HG02981 (cell line): ENCODE data around the gene MAGI1.

Experiments
- ATAC-seq: cut with Tn5 transposase; IDR thresholded peaks from one replicate; pipeline ENCODE4 v1.9.1; 2021; ENCODE audit warnings: mild to moderate bottlenecking, moderate library complexity; ENCODE audit not compliant: unreplicated experiment

Gene MAGI1

DNA sequence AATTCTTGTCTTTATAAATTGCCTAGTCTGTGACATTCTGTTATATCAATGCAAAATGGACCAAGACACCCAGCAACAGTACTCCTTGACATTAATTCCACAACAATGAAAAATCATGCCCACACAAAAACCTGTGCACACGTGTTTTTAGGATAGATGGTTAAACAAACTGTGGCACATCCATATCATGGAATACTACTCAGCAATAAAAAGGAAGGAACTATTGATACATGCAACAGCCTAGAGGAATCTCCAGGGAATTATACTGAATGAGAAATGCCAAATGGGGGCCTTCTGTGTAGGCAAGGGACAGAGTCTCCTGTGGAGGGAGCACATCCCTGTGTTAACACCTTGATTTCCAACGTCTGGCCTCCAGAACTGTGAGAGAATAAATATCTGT, 388.5 kb downstream of the MAGI1 start:
- no peak for ATAC-seq

DNA sequence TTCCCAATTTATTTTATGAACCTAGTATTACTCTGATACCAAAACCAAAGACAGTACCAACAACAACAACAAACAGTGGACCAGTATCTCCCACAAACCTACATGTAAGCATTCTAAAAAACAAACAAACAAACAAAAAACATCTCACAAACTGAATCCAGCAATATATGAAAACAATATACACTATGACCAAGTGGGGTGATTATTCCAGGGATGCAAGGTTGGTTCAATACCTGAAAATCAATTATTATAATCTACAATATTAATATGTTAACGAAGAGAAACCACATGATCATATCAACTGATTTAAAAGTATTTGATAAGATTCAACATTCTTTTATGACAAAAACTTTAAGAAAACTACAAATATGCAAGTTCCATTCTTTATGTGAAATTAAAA, 391.3 kb downstream of the MAGI1 start:
- no peak for ATAC-seq

DNA sequence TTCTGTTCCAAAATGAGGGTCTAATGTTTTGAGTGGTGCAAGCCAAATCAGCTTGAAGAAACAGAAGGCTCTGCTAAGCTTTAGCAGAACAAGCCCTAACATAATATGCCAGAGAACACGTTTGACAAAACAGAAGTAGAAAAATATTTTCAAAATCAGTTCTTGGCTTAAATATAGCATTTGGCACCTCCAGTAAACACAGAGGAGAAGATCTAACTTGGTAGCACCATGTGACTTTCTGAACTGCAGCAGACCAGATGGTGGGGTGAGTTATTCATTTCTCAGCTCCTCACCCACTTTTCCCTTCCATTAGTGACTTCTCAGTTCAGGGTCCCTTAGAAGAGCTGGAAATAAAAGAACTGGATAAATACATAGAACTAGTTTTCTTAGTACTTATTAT, 395.8 kb downstream of the MAGI1 start:
- no peak for ATAC-seq

DNA sequence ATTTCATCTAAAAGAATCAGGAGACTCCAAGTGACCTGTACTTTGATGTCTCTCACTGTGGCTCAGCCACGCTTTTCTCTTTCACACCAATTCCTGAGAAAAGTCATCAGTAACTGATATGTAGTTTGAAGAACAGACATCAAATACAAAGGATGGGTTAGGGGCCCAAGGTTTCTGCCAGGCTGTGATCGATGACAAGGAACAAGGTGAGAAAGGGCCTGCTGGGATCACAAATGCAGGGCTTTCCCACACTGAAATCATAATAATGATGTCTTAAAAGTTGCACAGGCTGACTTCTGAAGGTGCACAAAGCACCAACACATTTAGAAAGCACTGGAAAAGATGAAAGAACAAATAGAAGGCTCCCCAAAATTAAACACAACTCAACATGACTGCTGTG, 396.9 kb downstream of the MAGI1 start:
- no peak for ATAC-seq

DNA sequence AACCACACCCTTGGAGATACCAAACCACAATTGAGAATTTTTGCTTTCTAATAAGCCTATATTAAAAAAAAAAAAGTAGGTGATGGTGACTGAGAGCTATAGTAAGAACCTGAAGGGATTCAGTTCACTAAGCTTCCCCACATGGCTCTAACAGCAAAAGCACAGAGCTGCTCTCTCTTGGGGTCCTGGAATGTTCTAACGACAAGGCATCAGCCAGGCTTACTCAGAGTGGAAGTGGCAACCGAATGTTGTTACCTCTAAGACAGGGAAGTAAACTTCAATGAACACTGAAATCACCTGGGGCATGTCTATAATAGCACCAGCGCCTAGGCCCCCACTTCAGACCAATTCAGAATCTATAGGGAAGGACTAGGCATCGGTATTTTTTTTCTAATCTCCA, 397.7 kb downstream of the MAGI1 start:
- ATAC-seq = no peak

DNA sequence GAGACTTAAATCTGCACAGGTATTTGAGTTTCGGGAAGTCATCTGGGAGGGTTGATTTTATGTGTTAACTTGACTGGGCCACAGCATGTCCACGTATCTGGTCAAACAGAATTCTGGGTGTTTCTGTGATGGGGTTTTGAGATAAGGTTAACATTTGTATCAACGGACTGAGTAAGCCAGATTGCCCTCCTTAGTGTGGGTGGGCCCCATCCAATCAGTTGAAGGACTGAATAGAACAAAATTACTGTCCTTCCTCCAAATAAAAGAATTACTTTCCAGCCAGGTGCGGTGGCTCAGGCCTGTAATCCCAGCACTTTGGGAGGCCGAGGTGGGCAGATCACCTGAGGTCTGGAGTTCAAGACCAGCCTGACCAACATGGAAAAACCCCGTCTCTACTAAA, 399.3 kb downstream of the MAGI1 start:
- ATAC-seq = no peak

DNA sequence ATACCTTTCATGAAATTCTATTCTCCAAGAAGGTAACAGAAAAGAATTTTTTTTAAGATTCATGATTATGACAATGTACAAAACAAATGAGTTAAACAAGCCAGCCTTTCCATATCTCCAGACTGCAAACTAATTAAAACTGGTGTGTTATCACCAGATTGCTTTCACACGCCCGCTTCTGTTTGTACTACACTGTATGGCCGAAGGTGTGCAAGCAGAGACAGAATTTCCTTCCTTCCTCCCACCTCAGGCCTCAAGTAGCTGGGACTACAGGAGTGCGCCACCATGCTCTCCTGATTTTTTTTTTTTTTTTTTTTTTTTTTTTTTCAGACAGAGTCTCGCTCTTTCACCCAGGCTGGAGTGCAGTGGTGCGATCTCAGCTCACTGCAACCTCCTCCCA, 400.4 kb downstream of the MAGI1 start:
- no peak for ATAC-seq

DNA sequence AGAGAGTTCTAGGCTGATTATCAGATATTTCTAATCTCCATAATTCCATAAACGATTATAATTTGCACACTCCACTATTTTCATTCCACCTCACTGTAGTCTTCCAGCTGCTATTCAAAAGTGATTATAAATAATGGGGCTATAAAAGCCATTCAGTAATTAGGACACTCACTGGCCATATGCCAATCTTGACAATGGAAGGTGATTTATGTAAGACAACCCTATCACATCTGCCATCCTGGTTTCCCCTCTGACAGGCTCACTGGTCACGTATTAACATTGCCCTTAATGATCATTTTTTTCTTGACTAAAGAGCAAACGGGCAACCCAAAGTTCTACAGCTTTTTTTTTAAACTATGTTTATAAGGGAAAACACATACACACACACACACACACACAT, 402.4 kb downstream of the MAGI1 start:
- ATAC-seq = no peak

DNA sequence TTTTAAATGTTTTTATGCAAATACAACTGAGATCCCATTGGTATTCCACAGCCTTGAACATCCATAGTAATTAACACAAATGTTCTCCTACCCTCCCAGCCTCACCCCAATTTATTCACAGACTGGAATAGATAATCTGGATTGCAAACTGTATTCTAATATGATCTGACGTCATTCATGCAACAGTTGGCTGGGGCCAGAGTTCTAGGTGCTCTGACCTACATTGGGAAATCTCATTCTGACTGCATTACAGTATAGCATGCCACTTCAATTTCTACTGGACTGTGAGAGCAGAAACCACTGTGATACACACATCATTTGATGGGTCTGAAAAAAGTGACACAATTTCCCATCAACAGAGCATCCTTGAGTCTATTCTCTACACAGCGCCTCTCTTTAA, 403.1 kb downstream of the MAGI1 start:
- ATAC-seq = no peak

DNA sequence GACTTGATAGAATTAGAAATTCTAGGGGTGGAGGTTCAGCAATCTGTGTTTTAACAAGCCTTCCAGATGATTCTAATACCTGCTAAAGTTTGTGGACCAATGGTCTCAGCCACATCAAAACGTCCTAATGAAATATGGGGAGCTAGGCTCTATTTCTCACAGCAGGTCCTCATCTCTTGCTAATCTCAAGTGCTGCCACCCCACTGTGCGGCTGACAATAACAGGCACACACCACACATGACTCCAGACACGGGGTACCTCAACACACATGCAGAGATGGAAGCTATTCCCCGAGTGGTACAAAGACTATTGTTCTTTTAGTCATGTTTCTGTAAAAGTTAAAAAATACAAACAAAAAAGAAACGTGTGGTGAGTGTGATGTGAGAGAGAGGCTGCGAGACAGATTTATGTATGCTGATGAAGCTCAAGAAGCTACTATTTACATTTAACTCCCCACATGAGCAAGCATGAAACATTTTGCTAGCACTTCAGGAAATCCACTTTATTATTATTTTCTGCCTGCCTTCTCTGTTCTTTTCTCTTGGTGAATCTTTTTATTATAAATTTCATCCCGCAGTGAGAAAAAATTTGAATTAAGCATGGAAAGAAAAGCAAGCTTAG, 405.6 kb downstream of the MAGI1 start:
- no peak for ATAC-seq

DNA sequence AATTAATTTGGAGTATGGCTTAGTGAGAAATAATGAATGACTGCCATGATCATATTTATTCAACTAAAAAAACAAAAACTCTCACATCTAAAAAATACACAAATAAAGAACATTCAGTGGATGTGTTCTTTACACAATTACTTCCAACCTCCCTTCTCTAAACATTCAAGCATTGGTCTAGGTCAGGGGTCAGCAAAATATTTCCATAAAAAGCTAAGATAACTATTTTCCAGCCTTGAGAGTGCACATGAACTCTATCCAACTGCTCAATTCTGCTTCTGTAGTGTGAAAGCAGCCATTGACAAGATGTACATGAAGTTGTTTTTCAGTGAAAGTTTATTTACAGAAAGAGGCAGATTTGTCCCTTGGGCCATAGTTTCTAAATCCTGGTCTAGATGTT, 406.3 kb downstream of the MAGI1 start:
- ATAC-seq = no peak

DNA sequence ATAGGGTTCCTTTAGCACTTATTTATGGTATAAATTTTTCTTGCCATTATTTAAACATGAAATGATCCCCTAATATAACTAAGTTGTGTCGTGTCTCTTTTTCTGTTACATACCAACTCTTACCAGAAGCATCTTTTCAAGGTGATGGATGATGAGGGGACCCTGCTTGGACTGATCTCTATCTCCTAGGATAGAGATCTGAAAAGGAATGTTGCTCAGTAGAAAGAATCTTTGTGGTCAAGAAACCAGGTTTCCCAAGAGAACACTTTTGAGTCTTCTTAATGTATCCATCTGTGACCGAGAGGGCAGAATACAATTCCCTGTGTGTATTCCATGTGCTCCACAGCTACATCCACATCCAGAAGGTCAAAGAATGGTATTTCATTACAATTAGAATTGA, 409.7 kb downstream of the MAGI1 start:
- ATAC-seq = no peak

DNA sequence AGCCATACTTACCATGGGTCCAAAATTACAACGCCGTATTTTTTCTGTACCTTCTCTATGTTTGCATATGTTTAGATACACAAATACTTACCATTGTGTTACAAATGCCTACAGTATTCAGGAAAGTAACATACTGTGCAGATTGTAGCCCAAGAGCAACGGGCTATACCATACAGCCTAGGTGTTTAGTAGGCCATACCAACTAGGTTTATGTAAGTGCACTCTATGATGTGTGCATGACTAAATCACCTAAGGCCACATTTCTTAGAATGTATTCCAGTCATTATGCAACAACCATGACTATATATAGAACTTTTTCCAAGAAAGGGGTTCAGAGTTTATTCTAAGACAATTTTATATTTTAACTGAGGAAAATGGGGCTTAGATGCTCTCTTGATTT, 411.7 kb downstream of the MAGI1 start:
- ATAC-seq = no peak

DNA sequence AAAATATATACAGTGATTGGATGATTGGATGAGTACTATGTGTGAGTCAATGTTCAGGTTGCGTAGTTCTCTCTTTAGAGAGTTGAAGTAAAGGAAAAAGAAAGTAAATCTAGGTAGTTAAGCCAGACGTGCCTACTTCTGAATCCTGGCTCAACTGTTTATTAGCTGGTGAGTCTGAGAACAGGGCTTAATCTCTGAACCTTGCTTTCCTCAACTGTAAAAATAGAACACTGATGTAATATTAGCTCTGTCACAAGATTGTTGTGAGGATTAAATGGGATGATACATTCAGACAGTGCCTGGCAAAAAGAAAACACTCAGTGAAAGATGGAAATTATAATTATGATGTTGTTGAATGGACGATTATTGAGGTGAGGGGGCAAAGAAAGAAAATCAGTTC, 413.4 kb downstream of the MAGI1 start:
- ATAC-seq = no peak

DNA sequence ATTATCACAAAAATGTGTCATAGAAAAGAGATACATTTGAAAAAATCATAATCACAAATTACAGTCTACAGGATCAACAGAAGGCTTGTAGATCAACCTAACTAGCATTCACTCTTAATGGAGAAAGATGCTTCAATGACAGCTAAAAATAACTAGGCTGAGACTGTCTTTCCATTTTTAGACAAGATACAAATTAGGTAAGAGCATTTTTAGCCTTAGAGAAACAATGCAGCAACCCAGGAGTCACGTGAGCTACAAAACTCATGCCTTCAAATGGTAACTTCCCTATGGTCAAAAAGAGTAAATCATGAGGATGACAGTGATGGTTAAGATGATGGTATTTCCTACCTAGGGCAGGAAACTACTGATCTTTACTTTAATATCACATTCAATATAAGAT, 415.4 kb downstream of the MAGI1 start:
- ATAC-seq = no peak

DNA sequence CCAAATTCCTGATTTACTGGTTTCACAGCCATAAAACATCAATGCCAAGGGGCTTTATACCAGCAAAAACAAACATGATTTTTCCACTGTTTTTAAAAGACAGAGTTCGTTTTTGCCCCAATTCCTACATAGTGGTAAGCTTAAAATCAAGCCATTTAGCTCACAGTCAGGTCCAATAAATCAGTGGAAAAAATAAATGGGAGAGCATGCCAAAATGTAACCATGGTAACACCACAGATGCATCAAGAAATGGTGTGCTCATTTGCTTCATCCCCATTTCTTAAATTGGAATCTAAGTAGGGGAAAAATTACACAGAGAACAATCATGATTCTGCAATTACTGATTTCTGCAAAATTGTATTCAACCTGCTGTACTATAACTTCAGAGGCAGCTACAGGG, 418.8 kb downstream of the MAGI1 start:
- ATAC-seq = no peak

DNA sequence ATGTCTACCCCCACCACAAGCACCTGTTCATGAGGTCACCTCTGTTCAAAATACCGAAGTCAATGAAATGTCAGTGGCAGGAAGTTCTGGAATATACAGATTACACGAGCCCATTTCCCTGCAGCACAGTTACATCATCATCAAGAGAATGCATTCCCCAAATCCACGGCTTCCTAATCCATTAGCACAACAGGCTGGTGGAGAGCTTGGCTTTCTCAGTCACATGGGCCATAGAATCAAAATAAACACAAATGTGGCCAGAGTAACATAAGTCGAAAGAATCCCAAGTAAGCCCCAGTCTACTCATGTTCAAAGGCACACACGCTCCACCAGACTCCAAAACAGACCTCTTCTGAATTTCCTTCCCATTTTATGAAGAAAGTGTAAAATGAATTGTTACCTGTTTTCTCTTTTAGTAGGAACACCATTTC, 419.3 kb downstream of the MAGI1 start:
- no peak for ATAC-seq

DNA sequence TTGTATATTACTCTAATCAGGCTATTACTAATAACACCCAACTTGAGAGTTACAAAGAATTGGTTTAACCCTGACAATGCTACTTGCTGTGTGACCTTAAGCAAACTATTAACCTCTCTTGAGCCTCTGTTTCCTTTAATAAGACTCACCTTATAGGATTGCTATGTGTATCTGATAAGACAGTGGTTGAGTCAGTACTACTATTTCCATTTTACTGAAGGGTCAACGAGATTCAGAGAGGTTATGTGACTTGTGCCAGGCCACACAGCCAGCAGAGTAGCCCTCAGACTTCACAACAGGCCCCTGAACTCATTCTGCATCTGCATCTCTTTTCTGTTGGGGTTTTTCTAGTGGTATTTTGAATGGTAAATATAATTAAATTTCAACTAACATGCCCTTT, 420.1 kb downstream of the MAGI1 start:
- ATAC-seq = no peak

DNA sequence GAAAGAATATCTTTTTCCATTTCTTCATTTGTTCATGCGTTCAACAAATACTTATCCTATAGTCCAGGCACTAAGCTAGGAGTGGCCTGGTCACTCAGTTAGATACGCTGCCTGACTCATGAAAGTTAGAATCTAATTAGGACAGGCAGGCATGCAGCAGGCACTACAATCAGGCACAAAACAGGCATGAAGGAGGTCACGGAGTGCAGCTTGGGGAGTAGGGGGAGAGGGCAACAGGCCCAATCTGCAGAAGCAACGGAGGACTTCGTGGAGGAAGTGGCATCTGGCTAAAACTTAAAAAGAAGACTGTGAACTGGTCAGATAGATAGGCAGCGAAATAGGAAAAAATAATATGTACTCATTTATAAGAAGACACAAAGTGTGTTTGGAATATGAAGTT, 420.9 kb downstream of the MAGI1 start:
- ATAC-seq = no peak

DNA sequence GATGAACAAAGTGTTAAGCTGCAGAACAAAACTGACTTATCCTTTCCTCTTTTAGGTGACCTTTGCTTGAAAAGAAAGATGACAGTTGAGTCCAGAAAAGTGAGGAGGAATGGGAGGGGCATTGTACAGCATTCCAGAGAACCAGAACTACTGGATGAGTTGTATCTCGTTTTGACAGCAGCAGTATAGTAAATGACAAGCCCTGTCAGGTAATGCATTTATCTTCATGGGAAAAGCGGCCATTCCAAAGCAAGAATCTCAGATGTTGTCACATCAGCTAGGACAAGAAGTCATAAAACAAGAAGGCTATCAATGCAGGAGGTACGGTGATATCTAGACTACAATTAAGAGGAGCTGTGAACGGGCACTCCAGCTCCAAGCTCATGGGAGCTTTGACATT, 421.5 kb downstream of the MAGI1 start:
- no peak for ATAC-seq

DNA sequence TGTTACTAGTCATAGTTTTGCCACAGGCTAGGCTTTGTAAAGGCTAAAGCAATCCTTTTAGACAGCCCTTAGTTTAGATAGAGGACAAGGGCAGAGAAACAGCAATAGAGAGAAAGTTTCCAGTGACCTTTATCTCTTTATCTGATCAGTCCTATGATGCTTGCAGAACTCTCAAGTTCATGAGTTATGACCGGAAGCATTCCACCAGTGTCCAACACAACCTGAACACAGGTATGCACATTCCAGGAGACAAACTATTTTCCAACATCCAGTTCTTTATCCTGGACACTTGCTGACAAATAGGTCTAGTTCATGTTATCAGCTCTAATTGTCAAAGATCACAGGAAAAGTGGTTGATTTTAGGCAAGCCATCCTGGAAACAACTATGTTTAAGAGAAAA, 422.2 kb downstream of the MAGI1 start:
- no peak for ATAC-seq

DNA sequence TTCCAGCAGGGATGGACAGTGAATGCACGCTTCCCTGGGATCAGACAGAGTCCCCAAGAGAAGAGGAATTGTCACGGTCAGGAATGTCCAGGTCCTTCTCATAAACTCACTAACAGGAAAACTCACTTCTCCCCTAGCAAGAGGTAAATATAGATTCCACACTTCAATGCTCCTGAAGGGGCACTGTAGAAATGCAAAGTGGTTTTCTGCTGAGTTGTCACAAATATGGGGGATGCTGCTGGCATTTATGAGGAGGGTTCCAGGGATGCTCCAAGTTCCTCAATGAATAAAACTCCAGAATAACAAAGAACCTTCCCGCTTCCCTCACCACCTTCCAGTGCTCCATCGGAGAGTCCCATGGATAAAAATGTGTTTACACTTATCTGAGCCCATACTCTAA, 423.4 kb downstream of the MAGI1 start:
- ATAC-seq = no peak

DNA sequence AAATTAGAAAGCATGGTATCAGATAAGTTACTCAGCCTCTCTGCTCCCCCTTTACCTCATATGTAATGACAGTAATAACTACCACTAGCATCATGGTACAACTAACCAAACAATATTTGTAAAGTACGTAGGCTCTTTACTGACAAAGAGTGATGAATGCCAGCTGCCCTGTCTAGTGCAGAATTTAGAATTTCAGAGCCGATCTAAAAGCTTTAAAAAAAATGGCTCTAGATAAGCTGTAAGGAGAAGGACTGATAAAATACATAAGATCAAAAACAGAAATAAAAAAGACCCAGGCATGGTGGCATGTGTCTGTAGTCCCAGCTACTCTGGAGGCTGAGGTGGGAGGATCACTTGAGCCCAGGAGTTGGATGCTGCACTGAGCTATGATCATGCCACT, 424.1 kb downstream of the MAGI1 start:
- ATAC-seq = no peak
